Muscle layer of colon (tissue), 2 donors: ENCODE measurements around the gene PRSS33.

ENCODE experiments used
- H3K27ac ChIP-seq: one replicate; pipeline ENCODE4 v1.7.0; 2013; ENCODE audit warnings: low read depth, mild to moderate bottlenecking, low read length, moderate library complexity
- H3K27me3 ChIP-seq, 2 donors: one replicate each; pipeline ENCODE4 v1.7.0; 2013; ENCODE audit warnings: low read length in 2 of 2, mild to moderate bottlenecking in 2 of 2; ENCODE audit not compliant: insufficient read depth in 2 of 2, control insufficient read depth in 1 of 2
- H3K36me3 ChIP-seq: one replicate; pipeline ENCODE4 v1.7.0; 2013; ENCODE audit warnings: mild to moderate bottlenecking, low read length; ENCODE audit not compliant: insufficient read depth
- H3K4me1 ChIP-seq: one replicate; pipeline ENCODE4 v1.7.0; 2013; ENCODE audit warnings: mild to moderate bottlenecking, low read length; ENCODE audit not compliant: insufficient read depth
- H3K4me3 ChIP-seq, 2 donors: one replicate each; pipeline ENCODE4 v1.7.0; 2013; ENCODE audit warnings: low read length in 2 of 2, low read depth in 1 of 2, mild to moderate bottlenecking in 1 of 2, moderate library complexity in 1 of 2
- H3K9ac ChIP-seq: one replicate; pipeline ENCODE4 v1.7.0; 2013; ENCODE audit warnings: low read length
- H3K9me3 ChIP-seq: one replicate; pipeline ENCODE4 v1.7.0; 2013; ENCODE audit warnings: mild to moderate bottlenecking, low read length
- donor health status: abdominal sarcoma.
- donor health status: Adenocarcinoma of cecum.

PRSS33 gene

DNA sequence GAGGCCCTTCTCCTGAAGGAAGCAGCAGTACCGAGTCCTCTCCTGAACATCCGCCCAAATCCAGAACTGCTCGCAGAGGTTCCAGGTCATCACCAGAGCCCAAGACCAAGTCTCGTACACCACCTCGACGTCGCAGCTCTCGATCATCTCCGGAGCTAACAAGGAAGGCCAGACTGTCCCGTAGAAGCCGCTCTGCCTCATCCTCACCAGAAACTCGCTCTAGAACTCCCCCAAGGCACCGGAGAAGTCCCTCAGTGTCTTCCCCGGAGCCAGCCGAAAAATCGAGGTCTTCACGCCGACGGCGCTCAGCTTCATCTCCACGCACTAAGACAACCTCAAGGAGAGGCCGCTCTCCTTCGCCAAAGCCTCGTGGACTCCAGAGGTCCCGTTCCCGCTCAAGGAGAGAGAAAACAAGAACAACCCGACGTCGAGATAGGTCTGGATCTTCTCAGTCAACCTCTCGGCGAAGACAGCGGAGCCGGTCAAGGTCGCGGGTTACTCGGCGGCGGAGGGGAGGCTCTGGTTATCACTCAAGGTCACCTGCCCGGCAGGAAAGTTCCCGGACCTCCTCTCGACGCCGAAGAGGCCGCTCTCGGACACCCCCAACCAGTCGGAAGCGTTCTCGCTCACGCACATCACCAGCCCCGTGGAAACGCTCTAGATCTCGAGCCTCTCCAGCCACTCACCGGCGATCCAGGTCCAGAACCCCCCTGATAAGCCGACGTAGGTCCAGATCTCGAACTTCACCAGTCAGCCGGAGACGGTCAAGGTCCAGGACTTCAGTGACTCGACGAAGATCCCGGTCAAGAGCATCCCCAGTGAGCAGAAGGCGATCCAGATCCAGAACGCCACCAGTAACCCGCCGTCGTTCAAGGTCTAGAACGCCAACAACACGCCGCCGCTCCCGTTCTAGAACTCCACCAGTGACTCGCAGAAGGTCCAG is 21.6 kb downstream of the PRSS33 start:
- Histone ChIP-seq H3K27ac (no peak overlapping the region), H3K4me1 (no peaks in the 10 kb centered on the region), H3K4me3 (no peak overlapping the region), H3K9me3 (no peaks in the 10 kb centered on the region), H3K27me3 (no peaks in the 10 kb centered on the region), H3K9ac (no peak overlapping the region), H3K36me3 (peaks cover 100% of the 10 kb centered on the region)

DNA sequence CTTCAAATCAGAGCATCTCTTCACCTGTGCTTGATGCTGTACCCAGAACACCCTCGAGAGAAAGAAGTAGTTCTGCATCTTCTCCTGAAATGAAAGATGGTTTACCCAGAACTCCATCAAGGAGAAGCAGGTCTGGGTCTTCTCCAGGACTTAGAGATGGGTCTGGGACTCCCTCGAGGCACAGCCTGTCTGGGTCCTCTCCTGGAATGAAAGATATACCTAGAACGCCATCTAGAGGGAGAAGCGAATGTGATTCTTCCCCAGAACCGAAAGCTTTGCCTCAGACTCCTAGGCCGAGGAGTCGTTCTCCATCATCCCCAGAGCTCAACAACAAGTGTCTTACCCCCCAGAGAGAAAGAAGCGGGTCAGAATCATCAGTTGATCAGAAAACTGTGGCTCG is 22.6 kb downstream of the PRSS33 start:
- Histone ChIP-seq H3K9ac (no peak overlapping the region), H3K4me3 (no peak overlapping the region), H3K27ac (no peak overlapping the region), H3K27me3 (no peaks in the 10 kb centered on the region), H3K4me1 (no peaks in the 10 kb centered on the region), H3K9me3 (no peaks in the 10 kb centered on the region), H3K36me3 (peaks cover 100% of the 10 kb centered on the region)

DNA sequence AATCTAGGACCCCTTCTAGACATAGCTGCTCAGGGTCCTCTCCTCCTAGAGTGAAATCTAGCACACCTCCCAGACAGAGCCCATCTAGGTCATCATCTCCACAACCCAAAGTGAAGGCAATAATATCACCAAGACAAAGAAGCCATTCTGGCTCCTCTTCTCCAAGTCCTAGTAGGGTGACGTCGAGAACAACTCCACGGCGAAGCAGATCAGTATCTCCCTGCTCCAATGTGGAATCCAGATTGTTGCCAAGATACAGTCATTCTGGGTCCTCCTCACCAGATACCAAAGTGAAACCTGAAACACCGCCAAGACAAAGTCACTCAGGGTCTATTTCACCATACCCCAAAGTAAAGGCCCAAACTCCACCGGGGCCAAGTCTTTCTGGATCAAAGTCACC is 24.2 kb downstream of the PRSS33 start:
- Histone ChIP-seq H3K9me3 (no peaks in the 10 kb centered on the region), H3K27ac (no peak overlapping the region), H3K4me1 (no peaks in the 10 kb centered on the region), H3K4me3 (no peak overlapping the region), H3K36me3 (peaks cover 100% of the 10 kb centered on the region), H3K9ac (no peak overlapping the region), H3K27me3 (no peaks in the 10 kb centered on the region)

DNA sequence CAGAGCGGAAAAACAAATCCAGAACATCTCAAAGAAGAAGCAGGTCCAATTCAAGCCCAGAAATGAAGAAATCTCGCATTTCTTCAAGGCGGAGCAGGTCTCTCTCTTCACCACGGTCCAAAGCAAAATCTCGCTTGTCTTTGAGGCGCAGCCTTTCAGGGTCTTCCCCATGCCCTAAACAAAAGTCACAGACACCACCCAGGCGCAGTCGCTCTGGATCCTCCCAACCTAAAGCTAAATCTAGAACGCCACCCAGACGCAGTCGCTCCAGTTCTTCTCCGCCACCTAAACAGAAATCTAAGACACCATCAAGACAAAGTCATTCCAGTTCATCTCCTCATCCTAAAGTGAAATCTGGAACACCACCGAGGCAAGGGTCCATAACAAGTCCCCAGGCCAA is 24.6 kb downstream of the PRSS33 start:
- Histone ChIP-seq H3K4me1 (no peaks in the 10 kb centered on the region), H3K9ac (no peak overlapping the region), H3K27ac (no peak overlapping the region), H3K4me3 (no peak overlapping the region), H3K36me3 (peaks cover 100% of the 10 kb centered on the region), H3K27me3 (no peaks in the 10 kb centered on the region), H3K9me3 (no peaks in the 10 kb centered on the region)

DNA sequence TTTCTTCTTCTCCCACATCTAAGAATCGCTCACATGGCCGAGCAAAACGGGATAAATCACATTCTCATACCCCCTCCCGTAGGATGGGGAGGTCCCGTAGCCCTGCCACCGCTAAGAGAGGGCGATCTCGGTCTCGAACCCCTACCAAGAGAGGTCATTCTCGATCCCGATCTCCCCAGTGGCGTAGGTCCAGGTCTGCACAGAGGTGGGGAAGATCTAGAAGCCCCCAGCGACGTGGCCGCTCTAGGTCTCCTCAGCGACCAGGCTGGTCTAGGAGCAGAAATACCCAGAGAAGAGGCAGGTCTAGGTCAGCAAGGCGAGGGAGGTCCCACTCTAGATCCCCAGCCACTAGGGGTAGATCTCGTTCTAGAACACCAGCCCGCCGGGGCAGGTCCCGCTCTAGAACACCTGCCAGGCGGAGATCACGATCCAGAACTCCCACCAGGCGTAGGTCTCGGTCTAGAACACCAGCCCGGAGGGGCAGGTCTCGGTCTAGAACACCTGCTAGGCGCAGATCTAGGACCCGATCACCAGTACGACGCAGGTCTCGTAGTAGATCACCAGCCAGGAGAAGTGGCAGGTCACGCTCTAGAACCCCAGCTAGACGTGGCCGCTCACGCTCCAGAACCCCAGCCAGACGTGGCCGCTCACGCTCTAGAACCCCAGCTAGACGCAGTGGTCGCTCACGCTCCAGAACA is 25.3 kb downstream of the PRSS33 start:
- H3K27ac ChIP-seq = no peak overlapping the region
- H3K27me3 ChIP-seq = no peaks in the 10 kb centered on the region
- H3K4me3 ChIP-seq = no peak overlapping the region
- no peaks in the 10 kb centered on the region for H3K9me3 ChIP-seq
- no peak overlapping the region for H3K9ac ChIP-seq
- peaks cover 4% of the 10 kb centered on the region for H3K4me1 ChIP-seq
- H3K36me3 ChIP-seq = peaks cover 99% of the 10 kb centered on the region

DNA sequence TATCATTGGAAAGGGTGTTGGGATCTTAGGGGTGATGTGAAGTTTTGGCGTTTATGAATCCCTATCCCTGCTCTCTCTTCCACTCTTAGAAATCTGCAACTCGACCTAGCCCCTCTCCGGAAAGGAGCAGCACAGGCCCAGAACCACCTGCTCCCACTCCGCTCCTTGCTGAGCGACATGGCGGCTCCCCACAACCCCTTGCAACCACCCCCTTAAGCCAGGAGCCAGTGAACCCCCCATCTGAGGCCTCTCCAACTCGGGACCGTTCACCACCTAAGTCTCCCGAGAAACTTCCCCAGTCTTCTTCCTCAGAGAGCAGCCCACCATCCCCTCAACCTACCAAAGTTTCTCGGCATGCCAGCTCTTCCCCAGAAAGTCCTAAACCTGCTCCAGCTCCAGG is 25.9 kb downstream of the PRSS33 start:
- no peak overlapping the region for H3K4me3 ChIP-seq
- peaks cover 93% of the 10 kb centered on the region for H3K36me3 ChIP-seq
- no peak overlapping the region for H3K27ac ChIP-seq
- H3K27me3 ChIP-seq = no peaks in the 10 kb centered on the region
- no peaks in the 10 kb centered on the region for H3K9me3 ChIP-seq
- H3K9ac ChIP-seq = no peak overlapping the region
- H3K4me1 ChIP-seq = peaks cover 10% of the 10 kb centered on the region

DNA sequence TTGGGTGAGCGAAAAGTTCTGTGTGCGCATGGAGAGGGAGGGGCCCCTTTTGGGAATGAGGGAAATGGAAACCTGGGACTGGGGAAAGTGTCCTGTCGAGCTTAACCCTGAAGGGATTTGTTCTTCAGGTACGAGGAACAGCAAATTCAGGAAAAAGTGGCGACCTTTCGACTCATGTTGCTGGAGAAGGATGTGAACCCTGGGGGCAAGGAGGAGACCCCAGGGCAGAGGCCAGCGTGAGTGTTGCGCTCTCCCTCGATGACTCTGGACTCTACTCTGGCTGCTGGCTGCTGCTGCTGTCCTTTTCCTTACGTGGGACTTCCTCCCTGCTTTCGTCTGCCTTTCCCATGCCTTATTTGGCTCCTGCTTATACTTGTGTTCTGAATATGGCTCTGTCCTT is 30.0 kb downstream of the PRSS33 start:
- Histone ChIP-seq H3K27me3 (no peaks in the 10 kb centered on the region), H3K4me1 (peaks cover 32% of the 10 kb centered on the region), H3K36me3 (peaks cover 57% of the 10 kb centered on the region), H3K4me3 (no peak overlapping the region), H3K9ac (no peak overlapping the region), H3K9me3 (no peaks in the 10 kb centered on the region), H3K27ac (no peak overlapping the region)

DNA sequence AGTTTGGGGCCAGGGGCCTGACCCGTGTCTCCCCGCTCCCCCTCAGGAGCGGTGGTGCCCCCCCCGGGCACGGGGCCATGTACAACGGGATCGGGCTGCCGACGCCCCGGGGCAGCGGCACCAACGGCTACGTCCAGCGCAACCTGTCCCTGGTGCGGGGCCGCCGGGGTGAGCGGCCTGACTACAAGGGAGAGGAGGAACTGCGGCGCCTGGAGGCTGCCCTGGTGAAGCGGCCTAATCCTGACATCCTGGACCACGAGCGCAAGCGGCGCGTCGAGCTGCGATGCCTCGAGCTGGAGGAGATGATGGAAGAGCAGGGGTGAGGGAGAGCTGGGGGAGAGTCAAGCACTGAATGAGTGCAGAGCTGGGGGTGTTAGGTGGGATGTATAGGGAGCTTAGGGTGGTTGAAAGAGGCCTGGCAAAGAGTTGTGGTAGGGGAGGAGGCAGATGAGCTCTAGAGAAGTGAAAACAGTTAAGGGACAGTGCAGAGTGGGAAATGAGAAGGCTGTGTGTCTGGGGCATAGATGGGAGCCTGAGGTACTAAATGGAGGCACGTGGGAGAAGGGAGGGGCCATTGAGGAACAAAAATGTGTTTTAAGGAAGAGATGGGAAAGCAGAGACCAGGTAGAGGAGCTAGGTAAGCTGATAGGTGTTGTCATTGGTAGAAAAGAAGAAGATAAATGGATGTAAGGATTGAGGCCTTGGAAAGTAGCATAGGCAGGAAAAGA is 30.9 kb downstream of the PRSS33 start:
- no peaks in the 10 kb centered on the region for H3K9me3 ChIP-seq
- H3K4me1 ChIP-seq = peaks cover 36% of the 10 kb centered on the region
- H3K9ac ChIP-seq = no peak overlapping the region
- peaks cover 48% of the 10 kb centered on the region for H3K36me3 ChIP-seq
- no peak overlapping the region for H3K4me3 ChIP-seq
- H3K27me3 ChIP-seq = no peaks in the 10 kb centered on the region
- no peak overlapping the region for H3K27ac ChIP-seq

DNA sequence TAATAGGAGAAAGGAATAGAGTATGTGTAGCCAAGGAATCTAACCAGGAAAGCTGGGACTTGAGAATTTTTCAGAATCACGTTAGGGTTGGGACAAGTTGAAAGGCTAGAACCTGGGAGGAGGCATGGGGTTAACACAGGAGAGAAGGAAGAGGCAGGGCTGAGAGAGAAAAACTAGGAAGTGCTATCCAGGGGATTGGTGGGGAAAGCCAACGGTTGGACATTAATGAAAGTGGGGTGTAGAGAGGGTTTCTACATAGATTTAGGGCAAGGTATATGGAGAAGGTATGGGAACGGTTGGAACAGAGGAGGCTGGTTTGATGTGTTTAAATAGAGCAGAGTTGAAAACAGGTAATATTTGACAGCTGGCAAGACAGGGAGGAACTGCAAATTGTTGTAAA is 32.2 kb downstream of the PRSS33 start:
- Histone ChIP-seq H3K9me3 (no peaks in the 10 kb centered on the region), H3K27ac (no peak overlapping the region), H3K4me1 (peaks cover 36% of the 10 kb centered on the region), H3K4me3 (peak overlapping the region; percentile 12 to 76), H3K27me3 (no peaks in the 10 kb centered on the region), H3K36me3 (peaks cover 35% of the 10 kb centered on the region), H3K9ac (peak overlapping the region; percentile 86)

DNA sequence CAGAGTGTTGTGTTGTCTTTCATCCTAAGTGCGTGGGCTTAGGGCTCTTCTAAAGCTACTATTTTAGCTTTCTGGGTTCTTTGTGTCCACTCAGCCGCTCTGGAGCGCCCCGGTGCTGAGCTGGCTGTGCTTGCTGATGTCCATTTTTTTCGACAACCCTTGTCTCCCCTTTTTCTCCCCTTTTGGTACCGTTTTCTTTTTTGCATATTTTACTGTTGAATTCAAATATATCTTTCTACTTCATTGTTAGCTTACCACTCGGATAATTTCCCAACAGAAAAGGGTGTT is 33.7 kb downstream of the PRSS33 start:
- peak overlapping the region; percentile 90 for H3K27ac ChIP-seq
- H3K9me3 ChIP-seq = no peaks in the 10 kb centered on the region
- H3K9ac ChIP-seq = peak overlapping the region; percentile 86
- H3K4me3 ChIP-seq = peak overlapping the region; percentile 76 to 84
- peaks cover 36% of the 10 kb centered on the region for H3K4me1 ChIP-seq
- H3K27me3 ChIP-seq = no peaks in the 10 kb centered on the region
- peaks cover 20% of the 10 kb centered on the region for H3K36me3 ChIP-seq

DNA sequence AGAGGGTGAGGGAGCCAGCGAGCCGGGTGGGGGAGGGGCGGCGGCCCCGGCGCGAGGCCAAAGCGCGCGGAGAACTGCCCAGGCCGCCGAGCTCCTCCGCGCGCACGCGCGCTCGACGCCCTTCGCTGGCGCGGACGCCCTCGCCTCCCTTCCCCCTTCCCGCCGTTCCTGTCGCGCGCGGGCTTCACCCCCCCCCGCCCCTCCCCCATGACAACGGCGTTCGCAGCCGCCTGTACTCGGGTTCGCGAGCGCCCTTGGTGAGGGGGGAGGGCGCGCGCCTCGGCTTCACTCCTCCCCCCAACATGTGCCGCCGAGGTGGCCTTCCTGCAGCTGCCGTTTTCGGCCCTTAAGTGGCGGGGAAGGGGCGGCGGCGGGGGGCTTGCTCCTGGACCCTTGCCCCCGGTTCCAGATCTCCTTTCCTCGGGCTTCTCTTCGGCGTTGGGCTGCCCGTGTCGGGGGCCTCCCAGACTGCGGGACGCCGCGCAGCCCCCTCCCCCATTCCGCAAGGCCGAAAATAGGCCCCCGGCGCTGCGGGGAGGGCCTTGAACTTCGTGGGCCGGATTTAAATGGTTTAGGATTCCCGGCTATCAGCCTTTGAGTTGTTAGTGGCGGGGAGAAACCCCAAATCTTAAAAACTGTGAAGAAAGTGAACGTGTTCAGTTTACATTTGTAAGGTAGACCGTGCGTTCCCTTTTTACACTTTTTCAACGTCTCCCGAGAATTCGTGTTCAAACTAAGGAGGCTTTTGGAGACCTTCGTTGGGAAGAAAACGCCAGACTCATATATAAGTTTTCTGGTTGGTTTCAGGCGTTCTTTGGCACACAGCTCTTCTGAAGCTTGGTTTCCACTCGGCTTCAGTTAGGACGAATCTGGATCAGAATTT is 34.3 kb downstream of the PRSS33 start:
- no peaks in the 10 kb centered on the region for H3K9me3 ChIP-seq
- peak overlapping the region; percentile 76 to 84 for H3K4me3 ChIP-seq
- peak overlapping the region; percentile 86 for H3K9ac ChIP-seq
- H3K4me1 ChIP-seq = peaks cover 36% of the 10 kb centered on the region
- peaks cover 14% of the 10 kb centered on the region for H3K36me3 ChIP-seq
- H3K27ac ChIP-seq = peak overlapping the region; percentile 91
- no peaks in the 10 kb centered on the region for H3K27me3 ChIP-seq
